H1 (cell line): Measurements from ENCODE around the gene FAM83G. TPM values are rescaled to one million over a fixed set of nuclear protein-coding genes. Genes with fewer than 3 reads are reported as not detected.

Experiments
- CTCF ChIA-PET: fragments of 300-600 bp; sonication (Branson Sonifier 250); formaldehyde crosslinking; loops from one replicate; lab custom pipeline; 2021; ENCODE audit not compliant: partially characterized antibody; lab: Charles Lee
- POLR2A ChIA-PET: fragments of 300-600 bp; sonication (Branson Sonifier 250); formaldehyde crosslinking; loops from one replicate; lab custom pipeline; 2021; ENCODE audit warnings: inconsistent platforms; ENCODE audit not compliant: partially characterized antibody; lab: Charles Lee
- DNase-seq, 2 experiments: peaks; one replicate each; pipeline versions ENCODE4 v3.0.0 to v3.0.0-alpha.2; 2010 to 2022; ENCODE audit warnings: low spot score in 2 of 2, low read depth in 1 of 2, mixed read lengths in 1 of 2
- FAIRE-seq: peaks from 2 replicates; lab custom pipeline; 2011; peaks lifted over from hg19 to GRCh38; lab: Jason Lieb, UNC
- H2AFZ ChIP-seq: 2 replicates; pipeline ENCODE4 v1.8.1; 2012; ENCODE audit warnings: low read length, inconsistent platforms
- H2AK5ac ChIP-seq: 2 replicates; pipeline ENCODE4 v1.6.1; 2013; ENCODE audit warnings: low read depth, low read length
- H2BK120ac ChIP-seq: replicated peaks from 2 replicates; pipeline ENCODE3; 2013; ENCODE audit warnings: low read depth, low read length, inconsistent platforms
- H2BK12ac ChIP-seq: 2 replicates; pipeline ENCODE4 v1.6.1; 2013; ENCODE audit warnings: low read depth, low read length
- H2BK15ac ChIP-seq: 2 replicates; pipeline ENCODE4 v1.6.1; 2013; ENCODE audit warnings: low read length
- H2BK20ac ChIP-seq: 2 replicates; pipeline ENCODE4 v1.6.1; 2013; ENCODE audit warnings: low read length
- H2BK5ac ChIP-seq: 2 replicates; pipeline ENCODE4 v1.6.1; 2013; ENCODE audit warnings: low read depth, low read length
- H3K14ac ChIP-seq: 2 replicates; pipeline ENCODE4 v1.6.1; 2013; ENCODE audit warnings: inconsistent platforms; ENCODE audit not compliant: insufficient read length
- H3K18ac ChIP-seq: 2 replicates; pipeline ENCODE4 v1.6.1; 2013; ENCODE audit warnings: low read length; ENCODE audit errors: extremely low read depth
- H3K23ac ChIP-seq: 2 replicates; pipeline ENCODE4 v1.6.1; 2013; ENCODE audit warnings: inconsistent platforms; ENCODE audit not compliant: insufficient read length
- H3K23me2 ChIP-seq: 2 replicates; pipeline ENCODE4 v1.6.1; 2013; ENCODE audit warnings: low read depth, low read length
- H3K27ac ChIP-seq: 2 replicates; pipeline ENCODE4 v1.6.1; 2011; ENCODE audit warnings: low read depth, low read length, inconsistent platforms
- H3K27me3 ChIP-seq, 4 experiments: replicated peaks in 1 of 4; 1 replicate in 1 of 4; 2 replicates in 3 of 4; pipeline versions ENCODE4 v1.6.1 to v1.8.1; 2011 to 2013; ENCODE audit warnings: low read length in 3 of 4, mild to moderate bottlenecking in 3 of 4, inconsistent platforms in 2 of 4, mixed read lengths in 2 of 4, moderate library complexity in 1 of 4; ENCODE audit not compliant: control insufficient read depth in 3 of 4, insufficient read depth in 3 of 4; ENCODE audit errors: extremely low read depth in 1 of 4
- H3K36me3 ChIP-seq, 4 experiments: 2 replicates each; pipeline versions ENCODE4 v1.6.1 to v1.8.1; 2011 to 2013; ENCODE audit warnings: mild to moderate bottlenecking in 4 of 4, low read length in 3 of 4, moderate library complexity in 2 of 4, control low read depth in 1 of 4, inconsistent platforms in 1 of 4; ENCODE audit not compliant: insufficient read depth in 4 of 4, control insufficient read depth in 2 of 4
- H3K4ac ChIP-seq: replicated peaks from 2 replicates; pipeline ENCODE3; 2013; ENCODE audit warnings: low read length, low read depth, mixed read lengths, inconsistent platforms; ENCODE audit not compliant: insufficient read length
- H3K4me1 ChIP-seq, 4 experiments: replicated peaks in 1 of 4; 1 replicate in 1 of 4; 2 replicates in 3 of 4; pipeline versions ENCODE4 v1.6.1 to v1.8.1; 2011 to 2013; ENCODE audit warnings: low read length in 3 of 4, inconsistent platforms in 2 of 4, mixed read lengths in 1 of 4; ENCODE audit not compliant: insufficient read depth in 4 of 4, control insufficient read depth in 3 of 4
- H3K4me2 ChIP-seq, 2 experiments: 2 replicates each; pipeline versions ENCODE4 v1.6.1 to v1.8.1; 2011 to 2013; ENCODE audit warnings: low read depth in 2 of 2, low read length in 2 of 2, control low read depth in 1 of 2, inconsistent platforms in 1 of 2, mild to moderate bottlenecking in 1 of 2; ENCODE audit not compliant: insufficient read depth in 1 of 2
- H3K4me3 ChIP-seq, 4 experiments: fragments of 200-600, 300-600 bp in 1 of 4; sonication (generic), shearing (Covaris generic), sonication (Bioruptor Twin) in 1 of 4; 2 replicates each; pipeline versions ENCODE4 v1.5.1 to v1.8.1; 2011 to 2016; ENCODE audit warnings: low read length in 4 of 4, low read depth in 3 of 4, control low read depth in 2 of 4, inconsistent platforms in 2 of 4, mild to moderate bottlenecking in 2 of 4, mixed read lengths in 1 of 4, moderate library complexity in 1 of 4; ENCODE audit not compliant: insufficient read depth in 2 of 4; ENCODE audit errors: extremely low read depth in 1 of 4
- H3K56ac ChIP-seq: replicated peaks from 2 replicates; pipeline ENCODE3; 2013; ENCODE audit warnings: low read depth, mild to moderate bottlenecking, mixed read lengths, low read length, inconsistent platforms; ENCODE audit not compliant: insufficient read length
- H3K79me1 ChIP-seq: 2 replicates; pipeline ENCODE4 v1.6.1; 2013; ENCODE audit warnings: low read depth, low read length, control low read depth
- H3K79me2 ChIP-seq, 2 experiments: 2 replicates each; pipeline versions ENCODE4 v1.6.1 to v1.8.1; 2012 to 2013; ENCODE audit warnings: low read length in 2 of 2, mild to moderate bottlenecking in 2 of 2, inconsistent platforms in 1 of 2; ENCODE audit not compliant: insufficient read depth in 2 of 2, control insufficient read depth in 1 of 2
- H3K9ac ChIP-seq, 4 experiments: replicated peaks in 1 of 4; 1 replicate in 1 of 4; 2 replicates in 3 of 4; pipeline versions ENCODE4 v1.6.1 to v1.8.1; 2011 to 2013; ENCODE audit warnings: low read depth in 3 of 4, low read length in 3 of 4, control low read depth in 2 of 4, mild to moderate bottlenecking in 2 of 4, moderate library complexity in 2 of 4, inconsistent platforms in 1 of 4; ENCODE audit errors: extremely low read depth in 1 of 4
- H3K9me3 ChIP-seq, 2 experiments: 2 replicates each; pipeline versions ENCODE4 v1.6.1 to v1.8.1; 2012 to 2013; ENCODE audit warnings: mild to moderate bottlenecking in 2 of 2, moderate library complexity in 2 of 2, control low read depth in 1 of 2, inconsistent platforms in 1 of 2, low read depth in 1 of 2, low read length in 1 of 2, mixed read lengths in 1 of 2; ENCODE audit not compliant: insufficient read depth in 2 of 2
- H4K20me1 ChIP-seq, 2 experiments: replicated peaks in 1 of 2; 2 replicates each; pipeline versions ENCODE3 to v1.8.1; 2011 to 2013; ENCODE audit warnings: inconsistent platforms in 2 of 2, low read length in 2 of 2, mild to moderate bottlenecking in 1 of 2; ENCODE audit not compliant: insufficient read depth in 2 of 2, control insufficient read depth in 1 of 2
- H4K5ac ChIP-seq: 2 replicates; pipeline ENCODE4 v1.6.1; 2013; ENCODE audit warnings: low read length, low read depth, mixed read lengths, inconsistent platforms; ENCODE audit not compliant: insufficient read length
- H4K8ac ChIP-seq: 2 replicates; pipeline ENCODE4 v1.8.0; 2013; ENCODE audit warnings: mild to moderate bottlenecking, moderate library complexity, low read length, inconsistent platforms; ENCODE audit not compliant: insufficient read depth; ENCODE audit errors: extremely low read depth
- H4K91ac ChIP-seq: replicated peaks from 2 replicates; pipeline ENCODE3; 2013; ENCODE audit warnings: low read length, mixed read lengths, inconsistent platforms; ENCODE audit not compliant: insufficient read length
- BCL11A ChIP-seq, 2 experiments: IDR thresholded peaks; one replicate each; pipeline ENCODE4 v1.6.1; 2011; ENCODE audit warnings: low read depth in 2 of 2, low read length in 2 of 2, mild to moderate bottlenecking in 2 of 2
- BRCA1 ChIP-seq: IDR thresholded peaks from 2 replicates; pipeline ENCODE4 v1.6.1; 2012; ENCODE audit warnings: low read depth, low read length, improper control_type of control experiment
- E2F6 ChIP-seq: IDR thresholded peaks from 2 replicates; pipeline ENCODE4 v1.6.1; 2012; ENCODE audit warnings: inconsistent platforms
- EP300 ChIP-seq, 2 experiments: IDR thresholded peaks; 1 replicate in 1 of 2; 2 replicates in 1 of 2; pipeline ENCODE4 v1.6.1; 2011 to 2012; ENCODE audit warnings: low read depth in 2 of 2, low read length in 2 of 2, mild to moderate bottlenecking in 2 of 2, borderline replicate concordance in 1 of 2, inconsistent platforms in 1 of 2, moderate library complexity in 1 of 2
- EZH2 ChIP-seq: fragments of 200-600 bp; sonication (generic); IDR thresholded peaks from 2 replicates; pipeline ENCODE4 v1.7.1; 2012; ENCODE audit warnings: low read depth, mild to moderate bottlenecking, moderate library complexity, low read length, inconsistent platforms; ENCODE audit not compliant: severe bottlenecking
- GABPA ChIP-seq: IDR thresholded peaks from 2 replicates; pipeline ENCODE4 v1.6.1; 2011; ENCODE audit warnings: mild to moderate bottlenecking, low read length, moderate library complexity, borderline replicate concordance; ENCODE audit not compliant: insufficient read depth
- HDAC2 ChIP-seq, 2 experiments: fragments of 300-600 bp in 1 of 2; sonication (generic) in 1 of 2; IDR thresholded peaks; 2 replicates each; pipeline ENCODE4 v1.6.1; 2011 to 2012; ENCODE audit warnings: low read depth in 2 of 2, low read length in 2 of 2, mild to moderate bottlenecking in 2 of 2, moderate library complexity in 2 of 2, borderline replicate concordance in 1 of 2, inconsistent platforms in 1 of 2
- MAFK ChIP-seq: IDR thresholded peaks from 2 replicates; pipeline ENCODE4 v1.6.1; 2012; ENCODE audit warnings: low read depth, mild to moderate bottlenecking, improper control_type of control experiment, low read length
- RFX5 ChIP-seq: IDR thresholded peaks from 2 replicates; pipeline ENCODE4 v1.6.1; 2011; ENCODE audit warnings: low read depth, low read length, improper control_type of control experiment, borderline replicate concordance
- RXRA ChIP-seq: IDR thresholded peaks from 2 replicates; pipeline ENCODE4 v1.6.1; 2011; ENCODE audit warnings: low read depth, mild to moderate bottlenecking, low read length, moderate library complexity; ENCODE audit not compliant: insufficient read depth
- SIX5 ChIP-seq: IDR thresholded peaks from 2 replicates; pipeline ENCODE4 v1.6.1; 2011; ENCODE audit warnings: mild to moderate bottlenecking, low read depth, low read length
- SUZ12 ChIP-seq: fragments of 200-600 bp; sonication (generic); IDR thresholded peaks from 2 replicates; pipeline ENCODE4 v1.6.1; 2012; ENCODE audit warnings: mild to moderate bottlenecking, inconsistent platforms, low read length, moderate library complexity, mixed read lengths
- TEAD4 ChIP-seq: IDR thresholded peaks from 2 replicates; pipeline ENCODE4 v1.6.1; 2012; ENCODE audit warnings: low read depth, low read length, inconsistent platforms, mixed read lengths
- WGBS, 2 experiments: shearing (Covaris generic) in 1 of 2; methylation state at CpG; one replicate each; pipeline versions ENCODE4 v1.1.6 to v1.1.7; 2013 to 2015; ENCODE audit warnings: low lambda C conversion rate in 2 of 2, mixed read lengths in 2 of 2, inconsistent platforms in 1 of 2, low coverage in 1 of 2, missing lambda C conversion rate in 1 of 2; ENCODE audit not compliant: insufficient replicate concordance in 2 of 2, insufficient coverage in 1 of 2, insufficient read length in 1 of 2; ENCODE audit errors: extremely low coverage in 1 of 2, missing lambda C conversion rate in 1 of 2; 5-methylcytosine and 5-hydroxymethylcytosine counted together
- polyA plus RNA-seq, 7 experiments: library from polyadenylated mRNA; depleted of rRNA in 3 of 7; stranded (reverse) in 5 of 7; unstranded in 2 of 7; fragments of >200 nt in 5 of 7; fragments of 200-250 nt in 2 of 7; gene quantifications; 1 replicate in 5 of 7; 2 replicates in 1 of 7; 4 replicates in 1 of 7; pipeline versions ENCODE4 v1.2.1 to v1.2.3, GENCODE V29; 2011 to 2013; ENCODE audit warnings: missing spikeins in 2 of 7, mixed read lengths in 2 of 7
- total RNA-seq: library from RNA; stranded (reverse); fragmentation: NEBNext Ultra II Directional; extraction: Animal tissue kit (Norgen Biotek cat#: 25700); gene quantifications from 2 replicates; pipeline ENCODE4 v1.2.1, GENCODE V29; 2021

Gene FAM83G
- total and polyA plus RNA-seq, 2 of the 8 experiments (the other 6 are each of a cell fraction or from before 2014, with no cell fraction given): 15.4 to 29.0 TPM

GRCh38 chr17:18985475-18985874 lies 19.1 kb downstream of the FAM83G start:
- Histone ChIP-seq H4K91ac (no peak overlapping the region), H3K36me3 (peaks cover 0 to 18% (median 10%) of the 10 kb centered on the region in 4 experiments; a peak in 6 of 8 replicates), H4K8ac (no peak overlapping the region), H4K20me1 (peaks cover 12 to 24% of the 10 kb centered on the region in 2 experiments), H2BK15ac (no peak overlapping the region), H3K79me1 (peaks cover 11% of the 10 kb centered on the region), H3K27ac (no peak overlapping the region), H3K27me3 (no peaks in the 10 kb centered on the region), H3K18ac (no peak overlapping the region), H2AFZ (no peak overlapping the region), H3K9ac (no peak overlapping the region), H2AK5ac (no peak overlapping the region), H3K4me1 (peaks cover 0 to 4% (median 0%) of the 10 kb centered on the region in 4 experiments; a peak in 2 of 7 replicates), H2BK20ac (no peak overlapping the region), H3K23me2 (no peaks in the 10 kb centered on the region), H2BK120ac (no peak overlapping the region), H4K5ac (no peak overlapping the region), H3K9me3 (no peaks in the 10 kb centered on the region), H3K4me3 (no peak overlapping the region), H2BK12ac (no peak overlapping the region), H3K56ac (no peak overlapping the region), H3K4me2 (no peak overlapping the region), H3K23ac (no peak overlapping the region), H2BK5ac (no peak overlapping the region), H3K14ac (no peak overlapping the region), H3K79me2 (no peaks in the 10 kb centered on the region; a peak in 1 of 4 replicates), H3K4ac (no peak overlapping the region)
- POLR2A ChIA-PET: no interaction called here
- CTCF ChIA-PET: interaction anchor here (1.1 to 2.0 kb wide), 3 partner anchors 10 to 27 kb away, joined by 3 to 17 read pairs (median 5); no protein-coding TSS in a partner anchor
- WGBS, 2 experiments: 82% methylated on average over 9 of the region's 9 CpGs; no CpG with 5 or more reads in 1 of the 2 experiments
- FAIRE-seq: no peak
- DNase-seq: no peak
- no peak for TF ChIP-seq GABPA
- TF ChIP-seq BCL11A (IDR thresholded peaks at IDR 0.05; ENCODE audit: low read depth in 2 of 2, low read length in 2 of 2): no peak
- TF ChIP-seq EP300 (IDR thresholded peaks at IDR 0.05; ENCODE audit: borderline replicate concordance in 1 of 2, low read depth in 2 of 2, low read length in 2 of 2): no peak
- TF ChIP-seq RFX5: no peak
- no peak for TF ChIP-seq SIX5
- TF ChIP-seq SUZ12: no peak
- no peak for TF ChIP-seq RXRA
- TF ChIP-seq E2F6: no peak
- no peak for TF ChIP-seq TEAD4
- no peak for TF ChIP-seq BRCA1
- TF ChIP-seq HDAC2 (IDR thresholded peaks at IDR 0.05; ENCODE audit: borderline replicate concordance in 1 of 2, low read depth in 2 of 2, low read length in 2 of 2): no peak
- TF ChIP-seq MAFK: no peak
- TF ChIP-seq EZH2: no peak
